Sigmoid colon (tissue), 7 donors: ENCODE measurements around the gene USH2A. TPM values are rescaled to one million over a fixed set of nuclear protein-coding genes. Genes with fewer than 3 reads are reported as not detected.

Experiments
- DNase-seq: peaks from one replicate; pipeline ENCODE4 v3.0.0-alpha.2; 2019
- H3K27ac ChIP-seq, 4 donors: fragments of 200-600 bp; sonication (generic); one replicate each; pipeline ENCODE4 v1.5.1; 2016 to 2019; ENCODE audit warnings: mild to moderate bottlenecking in 1 of 4
- H3K27me3 ChIP-seq, 3 donors: fragments of 200-600 bp; sonication (generic); one replicate each; pipeline ENCODE4 v1.5.1; 2019; ENCODE audit warnings: mild to moderate bottlenecking in 1 of 3
- H3K36me3 ChIP-seq, 4 donors: fragments of 200-600 bp; sonication (generic); one replicate each; pipeline ENCODE4 v1.5.1; 2016 to 2019
- H3K4me1 ChIP-seq, 4 donors: fragments of 200-600 bp; sonication (generic); one replicate each; pipeline ENCODE4 v1.5.1; 2017 to 2019
- H3K4me3 ChIP-seq, 4 donors: fragments of 200-600 bp; sonication (generic); one replicate each; pipeline ENCODE4 v1.5.1; 2017 to 2019; ENCODE audit warnings: mild to moderate bottlenecking in 2 of 4, moderate library complexity in 1 of 4
- H3K9me3 ChIP-seq, 4 donors: fragments of 200-600 bp in 3 of 4; sonication (generic) in 3 of 4; one replicate each; pipeline versions ENCODE4 v1.5.1 to v1.6.1; 2013 to 2019
- CTCF ChIP-seq, 4 experiments: fragments of 450-650 bp in 3 of 4; fragments of 200-600 bp in 1 of 4; IDR thresholded peaks; one replicate each; pipeline ENCODE4 v1.5.1; 2016 to 2019; ENCODE audit warnings: antibody characterized with exemption in 4 of 4, mild to moderate bottlenecking in 3 of 4, moderate library complexity in 2 of 4
- EP300 ChIP-seq, 4 donors: sonication (generic); formaldehyde crosslinking; IDR thresholded peaks; one replicate each; pipeline ENCODE4 v1.6.1; 2017; ENCODE audit warnings: antibody characterized with exemption in 4 of 4
- POLR2A ChIP-seq, 2 donors: fragments of 450-650 bp; IDR thresholded peaks; one replicate each; pipeline ENCODE4 v1.6.1; 2016; ENCODE audit warnings: antibody characterized with exemption in 2 of 2, mild to moderate bottlenecking in 2 of 2, moderate library complexity in 2 of 2
- POLR2AphosphoS5 ChIP-seq, 4 donors: sonication (generic); formaldehyde crosslinking; IDR thresholded peaks; one replicate each; pipeline ENCODE4 v1.6.1; 2017; ENCODE audit warnings: antibody characterized with exemption in 4 of 4
- WGBS, 2 donors: extraction: QIAGEN DNeasy Blood & Tissue Kit; methylation state at CpG; one replicate each; pipeline ENCODE4 v1.1.7; 2013; 5-methylcytosine and 5-hydroxymethylcytosine counted together
- intact Hi-C: fragments of 100-400 bp; cut with DNase I; formaldehyde crosslinking; loops from one replicate; pipeline ENCODE4 v1.15.1; 2023
- polyA plus RNA-seq, 3 donors: library from polyadenylated mRNA; stranded (reverse); fragments of 200-250 nt; gene quantifications; one replicate each; pipeline ENCODE4 v1.2.3, GENCODE V29; 2013
- total RNA-seq, 4 donors: library from RNA; depleted of rRNA; stranded (reverse); fragments of >200 nt; gene quantifications; one replicate each; pipeline ENCODE4 v1.1.0, GENCODE V29; 2016
- donor health status: healthy with polysubstance abuse.
- donor health status: Bipolar disorder and iron deficiency.
- donor health status: healthy.

Gene USH2A
- total and polyA plus RNA-seq, 7 donors, result under 0.01 TPM; not detected in 6

GRCh38 chr1:216212826-216213225 is 210.4 kb downstream of the USH2A start:
- H3K4me3 ChIP-seq, result no peak overlapping the region
- TF ChIP-seq EP300 (IDR thresholded peaks at IDR 0.05) (no peak), POLR2AphosphoS5 (IDR thresholded peaks at IDR 0.05) (no peak), CTCF (IDR thresholded peaks at IDR 0.05) (no peak), POLR2A (IDR thresholded peaks at IDR 0.05) (no peak)
- H3K27ac ChIP-seq, result no peak overlapping the region
- H3K27me3 ChIP-seq, result no peaks in the 10 kb centered on the region
- H3K9me3 ChIP-seq, result no peaks in the 10 kb centered on the region
- no peaks in the 10 kb centered on the region for H3K36me3 ChIP-seq
- WGBS, 2 donors, result 98 to 99% methylated on average over 1 of the region's 1 CpG
- no peaks in the 10 kb centered on the region for H3K4me1 ChIP-seq
- DNase-seq, result no peak
- intact Hi-C loops, result no loop called here

- H3K4me1 ChIP-seq, result no peaks in the 10 kb centered on the region
- no peaks in the 10 kb centered on the region for H3K36me3 ChIP-seq
- 26 to 55% methylated on average over 4 of the region's 4 CpGs for WGBS, 2 donors
- TF ChIP-seq CTCF (IDR thresholded peaks at IDR 0.05) (no peak), EP300 (IDR thresholded peaks at IDR 0.05) (no peak), POLR2AphosphoS5 (IDR thresholded peaks at IDR 0.05) (no peak), POLR2A (IDR thresholded peaks at IDR 0.05) (no peak)
- H3K27ac ChIP-seq, result no peak overlapping the region
- intact Hi-C loops, result no loop called here
- H3K27me3 ChIP-seq, result no peaks in the 10 kb centered on the region
- DNase-seq, result no peak
- no peaks in the 10 kb centered on the region for H3K9me3 ChIP-seq
- no peak overlapping the region for H3K4me3 ChIP-seq
These were observed 213.2 kb downstream of the USH2A start for GRCh38 chr1:216210081-216210480.

- intact Hi-C loops, result no loop called here
- H3K9me3 ChIP-seq, result no peaks in the 10 kb centered on the region
- no peak overlapping the region for H3K27ac ChIP-seq
- H3K4me1 ChIP-seq, result no peaks in the 10 kb centered on the region
- H3K36me3 ChIP-seq, result no peaks in the 10 kb centered on the region
- DNase-seq, result no peak
- WGBS, 2 donors, result 87 to 91% methylated on average over 1 of the region's 1 CpG
- no peaks in the 10 kb centered on the region for H3K27me3 ChIP-seq
- no peak overlapping the region for H3K4me3 ChIP-seq
- TF ChIP-seq POLR2AphosphoS5 (IDR thresholded peaks at IDR 0.05) (no peak), CTCF (IDR thresholded peaks at IDR 0.05) (no peak), EP300 (IDR thresholded peaks at IDR 0.05) (no peak), POLR2A (IDR thresholded peaks at IDR 0.05) (no peak)
These were observed 214.1 kb downstream of the USH2A start for GRCh38 chr1:216209125-216209524.

- intact Hi-C loops, result no loop called here
- Histone ChIP-seq H3K36me3 (no peaks in the 10 kb centered on the region), H3K9me3 (no peaks in the 10 kb centered on the region), H3K4me3 (no peak overlapping the region), H3K27ac (no peak overlapping the region), H3K27me3 (no peaks in the 10 kb centered on the region), H3K4me1 (no peaks in the 10 kb centered on the region)
- DNase-seq, result no peak
- TF ChIP-seq EP300 (IDR thresholded peaks at IDR 0.05), result no peak
- no peak for TF ChIP-seq POLR2AphosphoS5 (IDR thresholded peaks at IDR 0.05)
- TF ChIP-seq CTCF (IDR thresholded peaks at IDR 0.05), result no peak
- no peak for TF ChIP-seq POLR2A (IDR thresholded peaks at IDR 0.05)
- 42 to 65% methylated on average over 1 of the region's 1 CpG for WGBS, 2 donors
These were observed 216.1 kb downstream of the USH2A start for GRCh38 chr1:216207154-216207553.

- no peak overlapping the region for H3K27ac ChIP-seq
- H3K36me3 ChIP-seq, result no peaks in the 10 kb centered on the region
- TF ChIP-seq POLR2A (IDR thresholded peaks at IDR 0.05) (no peak), POLR2AphosphoS5 (IDR thresholded peaks at IDR 0.05) (no peak), EP300 (IDR thresholded peaks at IDR 0.05) (no peak), CTCF (IDR thresholded peaks at IDR 0.05) (no peak)
- H3K4me1 ChIP-seq, result no peaks in the 10 kb centered on the region
- H3K4me3 ChIP-seq, result no peak overlapping the region
- no peaks in the 10 kb centered on the region for H3K9me3 ChIP-seq
- intact Hi-C loops, result no loop called here
- 72 to 83% methylated on average over 1 of the region's 1 CpG for WGBS, 2 donors
- no peak for DNase-seq
- no peaks in the 10 kb centered on the region for H3K27me3 ChIP-seq
These were observed 218.1 kb downstream of the USH2A start for GRCh38 chr1:216205176-216205575.
